Stimulated activated CD8-positive, alpha-beta memory T cell treated with anti-CD3 and anti-CD28 coated beads, Interleukin-7, amount 100 ng/mL, for 48 hours (primary cell): ENCODE results near the gene CFAP299.

Experiments
- DNase-seq, 2 donors: peaks; one replicate each; pipeline ENCODE4 v3.0.0-alpha.2; 2020; ENCODE audit warnings: low read depth in 1 of 2; ENCODE audit errors: extremely low read depth in 1 of 2

CFAP299 gene

DNA sequence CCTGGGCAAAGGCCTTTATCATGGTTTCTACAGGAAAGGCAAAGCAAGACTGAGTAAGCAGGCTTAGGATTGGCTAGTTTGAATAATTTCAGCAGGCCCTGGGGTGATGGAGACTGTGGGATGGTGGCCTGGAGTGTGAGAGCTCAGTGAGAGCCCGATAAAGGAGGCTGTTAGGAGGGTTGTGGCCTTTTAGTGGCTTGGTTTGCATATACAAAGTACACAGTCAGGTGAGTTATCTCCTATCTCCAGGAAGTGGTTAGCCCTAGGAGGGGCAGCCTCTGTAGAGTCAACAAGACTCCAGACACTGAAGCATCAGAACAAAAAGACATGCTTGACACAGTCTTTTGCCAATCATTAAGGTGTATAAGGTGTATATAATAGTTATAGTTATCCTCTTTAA lies 157.2 kb downstream of the CFAP299 start:
- DNase-seq: peak in 1 of 2 donors; percentile 23

DNA sequence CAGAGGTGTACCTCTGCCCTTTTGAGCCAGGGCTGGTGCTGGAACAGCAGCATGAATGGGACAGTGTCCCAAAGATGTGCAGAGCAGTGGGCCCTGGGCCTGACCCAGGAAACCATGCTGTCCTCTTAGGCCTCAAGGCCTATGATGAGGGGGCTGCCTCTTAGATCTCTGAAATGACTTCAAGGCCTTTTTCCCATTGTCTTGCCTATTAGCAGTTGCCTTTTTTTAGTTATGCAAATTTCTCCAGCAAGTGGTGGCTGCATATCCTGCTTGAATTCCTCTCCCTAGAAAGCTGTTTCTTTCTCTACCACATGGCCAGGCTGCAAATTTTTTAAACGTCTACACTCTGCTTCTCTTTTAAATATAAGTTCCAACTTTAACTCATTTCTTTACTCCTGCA lies 160.3 kb downstream of the CFAP299 start:
- no peak for DNase-seq

DNA sequence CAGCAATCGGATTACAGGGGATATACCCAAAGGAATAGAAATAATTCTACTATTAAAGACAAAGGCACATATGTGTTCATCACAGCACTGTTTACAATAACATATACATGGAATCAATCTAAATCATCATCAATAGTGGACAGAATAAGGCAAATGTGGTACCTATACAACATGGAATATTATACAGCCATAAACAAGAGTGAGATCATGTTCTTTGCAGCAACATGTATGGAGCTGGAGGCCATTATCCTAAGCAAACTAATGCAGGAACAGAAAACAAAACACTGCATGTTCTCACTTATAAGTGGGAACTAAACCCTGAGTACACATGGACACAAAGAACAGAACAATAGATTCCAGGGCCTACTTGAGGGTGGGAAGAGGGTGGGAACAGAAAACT lies 163.2 kb downstream of the CFAP299 start:
- DNase-seq: no peak

DNA sequence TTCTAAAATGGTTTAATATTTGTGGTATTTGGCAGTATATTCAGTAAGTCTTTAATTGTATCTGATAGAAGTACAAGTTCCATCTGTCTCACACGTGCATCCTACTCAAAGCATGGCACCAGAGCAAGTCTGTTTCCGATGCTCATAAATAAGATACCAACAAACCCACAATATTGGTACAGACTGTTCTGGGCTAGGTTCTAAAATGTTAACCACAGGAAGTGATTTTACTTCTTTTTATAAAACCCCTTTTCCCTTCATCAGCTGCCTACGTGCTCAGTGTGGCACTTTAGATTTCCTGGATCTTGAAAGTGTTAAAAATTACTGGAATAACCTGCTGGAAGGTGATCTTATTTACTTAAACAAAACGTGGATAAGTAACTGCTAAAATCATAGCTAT lies 165.1 kb downstream of the CFAP299 start:
- DNase-seq: no peak

DNA sequence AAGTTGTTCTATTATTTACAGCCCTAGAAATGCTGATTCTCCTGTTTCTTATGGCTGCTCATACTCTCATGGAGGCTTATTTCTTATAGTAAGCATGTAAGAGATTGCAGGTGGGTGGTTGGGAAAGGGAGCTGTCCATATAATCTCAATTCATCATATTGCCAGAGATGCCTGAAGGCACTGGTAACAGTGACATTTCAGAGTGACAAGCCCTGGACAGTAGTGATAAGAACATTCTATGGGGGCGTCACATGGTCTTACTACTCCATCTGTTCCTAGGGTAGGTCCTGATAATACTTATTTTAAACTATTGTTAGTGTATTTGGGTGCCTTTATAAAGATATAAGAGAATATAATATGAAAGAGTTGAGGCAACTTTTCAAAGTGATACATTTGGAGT lies 171.5 kb downstream of the CFAP299 start:
- no peak for DNase-seq

DNA sequence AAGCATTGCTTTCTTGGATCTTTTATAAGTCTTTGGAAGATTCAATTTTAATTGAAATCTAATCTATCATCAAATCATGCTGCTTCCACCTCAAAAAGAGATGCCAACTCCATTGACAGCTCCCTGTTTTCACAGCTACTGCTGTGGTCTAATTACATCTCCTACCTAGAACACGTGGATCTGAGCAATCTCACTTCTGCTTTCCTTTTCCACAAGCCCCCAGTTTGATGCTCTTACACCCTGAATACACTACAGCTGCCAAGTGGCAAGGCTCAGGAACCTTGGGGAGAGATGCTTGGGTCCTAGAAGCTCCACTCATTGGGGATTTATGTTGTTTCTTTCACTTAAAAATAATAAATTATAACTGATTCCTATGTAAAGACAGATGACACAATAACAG lies 172.0 kb downstream of the CFAP299 start:
- DNase-seq: no peak

DNA sequence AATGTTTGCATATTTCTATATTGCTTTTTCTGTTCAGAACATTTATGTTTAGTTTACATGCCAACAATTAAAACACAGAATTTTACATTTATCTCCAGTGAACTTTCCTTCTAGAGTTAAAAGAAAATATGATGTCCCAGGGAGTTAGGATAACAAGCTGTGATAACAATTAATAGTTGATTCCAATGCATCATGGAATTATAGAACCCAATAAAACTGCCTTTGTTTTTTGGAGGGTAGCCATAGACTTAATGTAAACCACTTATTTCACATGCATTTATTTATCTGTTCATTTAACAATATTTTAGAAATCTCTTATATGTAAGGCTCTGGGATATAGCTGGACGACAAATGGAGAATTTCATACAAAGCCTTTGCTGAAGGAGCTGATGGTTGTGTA lies 180.0 kb downstream of the CFAP299 start:
- DNase-seq: no peak

DNA sequence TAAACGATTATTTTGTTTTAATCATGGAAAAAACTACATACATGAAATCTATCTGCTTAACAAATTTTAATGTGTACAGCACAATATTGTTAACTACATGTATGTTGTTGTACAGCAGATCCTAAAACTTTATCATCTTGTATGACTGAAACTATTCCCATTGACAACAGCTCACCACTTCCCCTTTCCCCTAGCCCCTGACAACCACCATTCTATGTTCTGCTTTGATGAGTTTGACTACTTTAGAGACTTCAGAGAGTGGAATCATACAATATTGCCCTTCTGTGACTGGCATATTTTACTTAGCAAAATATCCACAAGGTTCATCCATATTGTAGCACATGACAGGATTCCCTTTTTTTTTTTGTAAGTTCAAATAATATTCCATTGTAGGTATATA lies 185.9 kb downstream of the CFAP299 start:
- no peak for DNase-seq

DNA sequence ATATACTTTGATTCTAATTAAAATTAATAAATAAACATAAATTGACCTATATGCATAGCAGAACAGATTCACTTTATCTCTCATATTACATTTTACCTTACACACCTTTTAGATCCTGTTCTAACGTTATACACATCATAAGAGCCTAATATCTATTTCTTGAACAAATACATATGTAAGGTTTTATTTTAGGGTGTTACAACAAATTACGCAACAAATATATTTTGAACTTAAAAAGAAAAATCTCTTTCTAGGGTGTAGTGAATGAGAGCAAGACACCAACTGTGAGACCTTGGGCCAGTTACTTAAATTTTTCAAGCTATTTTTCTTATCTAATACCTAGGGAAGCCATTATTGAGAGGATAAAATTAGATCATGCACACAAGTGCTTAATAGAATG lies 191.2 kb downstream of the CFAP299 start:
- no peak for DNase-seq

DNA sequence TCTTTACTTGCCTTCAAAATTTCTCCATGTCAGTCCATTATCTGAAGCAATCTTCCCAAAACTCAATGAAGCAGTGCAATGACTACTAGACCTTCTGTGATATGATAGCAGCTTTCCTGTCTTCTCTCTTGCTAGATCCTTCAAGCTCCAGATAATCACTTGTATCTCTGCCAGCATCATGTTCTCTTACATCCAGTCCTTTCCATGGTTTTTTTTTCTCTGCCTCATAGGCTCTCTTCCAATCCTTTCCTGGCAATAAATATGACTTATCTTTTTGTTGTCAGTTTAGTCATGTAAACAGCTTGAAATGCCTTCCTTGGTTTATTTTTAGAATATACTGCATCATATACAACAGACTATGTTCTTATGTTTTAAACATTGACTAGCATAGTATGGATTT lies 193.5 kb downstream of the CFAP299 start:
- no peak for DNase-seq

DNA sequence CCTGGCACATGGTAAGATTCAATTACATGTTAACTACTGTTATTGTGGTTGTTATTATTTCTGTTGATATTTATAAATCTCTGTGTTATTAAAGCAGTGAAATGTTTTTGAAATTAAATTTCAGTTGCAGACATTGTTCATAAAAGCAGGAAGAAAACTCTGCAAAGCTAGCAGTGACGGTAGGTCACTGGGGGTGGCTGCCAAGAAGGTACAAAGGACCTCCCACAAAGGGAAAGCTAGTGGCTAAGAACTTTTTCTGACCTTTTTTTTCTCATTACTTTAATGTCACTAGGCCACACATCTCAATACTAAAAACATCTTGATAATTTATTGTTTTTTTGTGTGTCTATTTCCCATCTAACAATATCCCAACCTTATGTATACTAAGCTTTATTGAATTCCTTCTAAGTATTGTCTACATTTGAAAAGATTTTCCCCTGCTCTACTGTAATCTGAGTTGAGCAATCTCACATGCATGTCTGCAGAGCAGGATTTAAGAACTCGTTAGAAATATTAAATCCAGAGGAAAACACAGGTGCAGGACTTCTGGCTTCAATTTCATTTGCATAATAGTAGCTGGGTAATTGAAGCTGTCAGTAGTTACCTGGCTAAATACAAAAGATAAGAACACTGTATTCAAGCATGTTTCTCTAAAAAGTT lies 197.3 kb downstream of the CFAP299 start:
- DNase-seq: no peak

DNA sequence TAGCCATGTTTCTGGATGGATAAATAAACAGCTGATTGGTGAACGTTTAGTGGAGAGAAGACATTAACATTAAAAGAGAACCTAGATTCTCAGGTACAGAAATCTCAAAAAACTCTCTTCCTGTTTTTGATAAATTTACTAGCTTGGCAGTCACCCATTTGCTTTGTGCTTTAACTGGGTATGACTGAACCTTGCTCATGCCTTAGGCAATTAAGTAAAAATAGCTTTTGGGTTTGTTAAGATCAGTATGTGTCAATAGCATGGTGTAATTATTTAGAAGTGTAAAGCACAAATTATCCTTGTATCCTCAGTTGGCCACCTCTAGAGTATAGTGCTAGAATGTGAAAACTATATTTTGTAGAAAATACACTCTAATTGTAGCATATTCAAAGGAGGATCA lies 200.0 kb downstream of the CFAP299 start:
- DNase-seq: no peak

DNA sequence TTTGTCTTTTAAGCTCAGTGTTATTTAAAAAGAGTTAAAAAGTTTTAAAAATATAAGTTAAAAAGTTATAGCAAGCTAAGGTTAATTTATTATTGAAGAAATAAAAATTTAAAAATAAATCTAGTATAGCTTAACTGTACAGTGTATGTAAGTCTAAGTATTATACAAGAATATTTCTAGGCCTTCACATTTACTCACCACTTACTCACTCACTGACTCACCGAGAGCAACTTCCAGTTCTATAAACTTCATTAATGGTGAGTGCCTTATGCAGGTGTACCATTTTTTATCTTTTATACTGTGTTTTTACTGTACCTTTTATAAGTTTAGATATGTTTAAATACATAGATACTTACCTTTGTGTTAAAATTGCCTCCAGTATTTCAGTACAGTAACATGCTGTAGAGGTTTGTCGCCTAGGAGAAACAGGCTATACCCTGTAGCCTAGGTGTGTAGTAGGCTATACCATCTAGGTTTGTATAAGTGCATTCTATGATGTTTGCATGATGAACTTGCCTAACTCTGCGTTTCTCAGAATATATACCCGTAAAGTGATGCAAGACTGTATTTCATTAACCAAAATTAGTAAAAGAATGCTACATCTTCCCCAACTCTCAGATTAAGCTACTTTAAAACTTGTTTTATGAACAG lies 202.9 kb downstream of the CFAP299 start:
- no peak for DNase-seq

DNA sequence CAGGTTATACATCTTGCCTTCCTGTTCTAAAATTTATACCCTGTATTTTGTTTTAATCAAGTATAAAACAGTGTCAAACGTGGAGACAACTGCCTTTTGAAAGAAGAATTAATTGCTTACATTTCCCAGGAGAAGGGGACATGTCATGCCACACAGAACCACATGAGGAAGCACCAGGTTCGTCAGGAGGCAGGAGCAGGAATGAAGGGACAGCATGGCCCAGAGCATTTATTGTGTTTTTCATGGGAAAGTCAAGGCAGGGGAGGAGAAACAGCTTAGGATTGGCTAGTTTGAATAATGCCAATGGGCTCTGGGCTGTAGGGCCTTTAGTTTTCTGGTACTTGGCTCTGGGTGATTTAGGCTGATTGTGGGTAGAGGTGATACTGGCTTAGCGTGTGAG lies 203.7 kb downstream of the CFAP299 start:
- DNase-seq: no peak

DNA sequence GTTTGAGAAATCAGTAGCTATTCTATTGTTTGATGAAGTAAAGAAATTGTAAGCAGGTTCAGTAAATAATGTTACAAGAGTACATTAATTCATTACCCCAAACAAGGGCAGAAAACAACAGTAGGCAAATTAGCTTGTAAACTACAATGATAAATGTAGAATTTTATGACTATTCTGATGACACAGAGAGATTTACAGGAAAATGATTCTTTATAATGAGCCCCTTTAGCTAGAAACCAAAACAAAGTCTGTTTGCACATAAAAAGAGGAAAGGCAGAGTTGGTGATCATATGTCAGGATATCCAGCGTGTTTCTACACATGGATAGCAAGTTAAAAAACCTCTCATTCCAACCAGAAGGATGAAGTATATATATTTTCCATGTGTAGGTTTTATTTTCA lies 204.8 kb downstream of the CFAP299 start:
- no peak for DNase-seq

DNA sequence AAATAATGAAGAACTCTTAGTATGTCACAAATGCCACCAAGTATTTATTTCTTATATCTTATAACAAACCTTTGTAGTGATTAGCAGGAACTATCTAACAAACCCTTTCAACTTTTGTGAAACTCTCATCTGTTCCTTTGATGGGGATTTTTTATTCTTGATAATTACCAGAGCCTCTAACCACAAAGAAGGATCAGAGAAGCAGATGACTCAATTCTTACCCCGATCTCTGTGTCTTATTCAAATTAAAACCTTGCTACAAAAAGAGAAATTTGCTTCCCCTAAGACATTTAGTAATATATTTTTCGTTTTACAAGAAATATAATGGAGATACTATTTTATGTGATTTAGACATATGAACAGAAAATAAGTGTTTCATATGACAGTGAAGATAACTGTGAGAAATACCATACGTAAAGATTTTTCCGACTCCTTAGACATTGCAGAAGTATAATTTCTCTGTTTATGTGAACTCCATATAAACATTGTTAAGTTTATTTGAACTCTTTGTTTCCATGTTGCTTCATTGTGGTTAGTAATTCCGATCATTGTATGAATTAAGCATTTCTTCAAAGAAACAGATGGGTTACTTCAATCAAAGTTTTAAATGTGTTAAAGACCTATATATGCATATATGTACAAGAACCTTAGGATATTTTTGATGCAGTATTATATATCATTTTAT lies 205.4 kb downstream of the CFAP299 start:
- DNase-seq: no peak

DNA sequence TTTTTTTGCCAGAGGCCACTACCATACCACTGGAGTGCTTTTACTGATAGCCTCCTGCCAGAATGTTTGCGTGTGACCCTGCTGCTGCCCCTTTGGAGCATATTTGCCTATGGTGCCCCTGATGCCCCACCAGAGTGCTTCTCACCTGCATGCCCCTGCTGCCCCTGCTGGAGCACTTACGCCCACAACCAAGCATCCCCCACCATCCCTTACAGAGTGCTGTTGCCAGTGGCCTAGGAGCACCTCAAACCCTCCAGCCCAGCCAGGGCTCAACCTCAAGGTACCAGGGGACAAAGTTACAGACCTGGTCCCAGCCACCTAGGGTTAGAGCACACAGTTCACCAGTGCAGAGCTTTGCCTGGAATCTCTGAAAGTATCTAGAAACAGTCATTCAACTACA lies 207.2 kb downstream of the CFAP299 start:
- no peak for DNase-seq

DNA sequence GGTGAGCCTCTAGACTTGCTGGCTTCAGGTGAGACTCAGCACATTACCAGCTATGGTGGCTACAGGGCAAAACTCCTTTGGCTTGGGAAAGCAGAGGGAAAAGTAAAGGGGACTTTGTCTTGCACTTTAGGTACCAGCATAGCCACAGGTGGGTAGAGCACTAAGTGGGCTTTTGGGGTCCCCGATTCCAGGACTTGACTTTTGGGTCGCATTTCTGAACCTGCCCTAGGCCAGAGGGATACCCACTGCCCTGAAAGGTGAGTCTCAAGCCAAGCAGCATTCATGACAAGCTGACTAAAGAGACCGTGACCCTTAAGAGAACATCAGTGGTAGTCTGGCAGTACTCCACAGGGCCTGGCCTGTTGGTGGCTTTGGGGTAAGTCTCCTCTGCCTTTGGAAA lies 224.8 kb downstream of the CFAP299 start:
- no peak for DNase-seq

DNA sequence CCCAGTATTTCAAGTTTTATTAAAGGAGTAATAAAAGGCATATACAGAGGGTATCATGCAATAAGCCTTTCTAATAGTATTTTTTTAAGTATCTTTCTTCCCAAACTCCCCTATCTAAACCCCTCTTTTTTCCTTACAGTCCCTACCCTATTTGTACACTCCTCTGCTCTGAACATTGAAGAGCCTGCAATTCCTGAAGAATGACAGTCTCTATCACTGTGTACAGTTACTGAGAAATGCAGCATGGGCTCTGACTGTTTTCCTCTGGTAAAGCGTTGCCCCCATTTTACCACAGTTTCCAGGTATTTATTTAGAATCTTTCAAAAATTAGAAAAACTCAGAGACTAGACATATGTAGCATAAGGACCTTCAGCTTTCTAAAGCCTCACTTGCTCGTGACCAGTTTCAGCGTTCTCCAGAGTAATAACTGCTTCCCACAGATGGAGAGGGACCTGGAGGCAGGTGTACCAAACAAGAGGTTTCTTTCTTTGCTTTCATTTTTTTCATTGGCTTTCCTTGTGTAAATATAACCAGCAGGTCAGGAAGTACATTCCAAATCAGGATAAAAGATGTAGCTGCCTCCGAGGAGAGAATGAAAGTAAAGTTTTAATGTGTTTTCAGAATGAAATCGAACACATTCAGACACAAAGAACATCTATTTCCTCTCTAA lies 230.8 kb downstream of the CFAP299 start:
- no peak for DNase-seq

DNA sequence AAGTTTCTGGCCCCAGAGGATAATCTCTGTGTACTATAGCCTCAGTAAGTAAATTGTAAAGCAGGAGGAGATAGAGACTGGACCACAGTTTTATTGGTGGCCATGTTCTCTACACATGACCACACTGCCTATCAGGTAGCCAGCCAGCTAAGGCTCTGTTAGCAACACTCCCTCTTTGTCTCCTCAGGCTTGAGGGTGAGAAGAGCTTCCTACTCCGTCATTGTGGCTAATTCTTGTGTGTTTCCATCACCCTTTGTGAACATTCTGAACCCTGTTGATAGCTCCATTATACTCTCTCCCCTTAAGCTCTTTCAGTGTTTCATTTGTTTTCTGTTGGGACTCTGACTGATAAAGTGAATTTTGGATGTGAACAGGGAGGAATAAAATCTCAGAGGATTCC lies 233.4 kb downstream of the CFAP299 start:
- DNase-seq: no peak

DNA sequence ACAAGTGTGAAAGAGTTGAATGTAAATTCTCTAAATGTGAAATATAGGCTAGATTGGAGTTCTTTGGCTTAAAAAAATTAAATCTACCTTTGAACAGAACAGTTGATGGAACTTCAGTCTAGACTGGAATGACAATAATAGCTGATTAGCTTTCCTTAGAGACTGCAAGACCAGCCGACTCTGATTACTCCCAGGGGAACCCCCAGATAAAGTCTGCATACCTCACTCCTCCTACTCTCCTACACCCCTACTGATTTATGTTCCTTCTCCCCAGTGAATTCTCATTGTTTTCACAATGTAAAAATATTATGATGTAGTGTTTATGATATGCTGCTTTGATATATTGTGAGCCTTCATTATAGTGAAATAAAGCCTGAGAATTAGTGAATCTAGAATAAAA lies 241.3 kb downstream of the CFAP299 start:
- no peak for DNase-seq

DNA sequence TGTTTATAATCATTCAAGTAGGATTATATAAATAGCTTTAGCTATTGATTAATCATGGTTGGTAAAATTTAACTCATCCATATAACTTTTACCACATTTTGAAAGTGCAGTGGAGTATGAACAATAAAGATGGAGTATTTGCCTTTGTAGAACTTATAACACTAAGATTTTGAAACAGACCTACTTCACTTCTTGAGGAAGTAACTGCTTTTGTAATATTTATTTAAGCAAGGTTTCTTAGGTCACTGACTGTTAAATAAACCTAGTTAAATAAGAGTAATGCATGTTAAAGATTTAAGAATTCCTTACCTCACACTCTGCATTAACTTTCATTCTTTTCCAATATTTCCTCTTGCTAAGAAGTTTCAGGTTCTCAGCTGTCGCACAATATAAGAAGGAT lies 242.5 kb downstream of the CFAP299 start:
- DNase-seq: no peak
